Hematopoietic multipotent progenitor cell treated with erythropoietin and hydrocortisone succinate and interleukin-3 and kit ligand, for 8 days (in vitro differentiated cells): ENCODE data around the gene PRKCI.
"Not testable (repeated sequence)": the region's sequence is repeated elsewhere in the genome, so short reads cannot be mapped to it uniquely, and the experiment has no call there.

Experiments used
- DNase-seq: peaks from one replicate; pipeline ENCODE4 v3.0.0-alpha.2; 2015

PRKCI gene

GRCh38 chr3:170221924-170222646, at the start of gene PRKCI:
PRKCI (plus strand) TSS chr3:170222424; CDS start chr3:170222670, 246 bp downstream.
- DNase-seq, result peak; percentile 98

- no peak for DNase-seq
These were observed 43.6 kb upstream of the PRKCI start for GRCh38 chr3:170178651-170179050.

- DNase-seq, result no peak
These were observed 42.8 kb upstream of the PRKCI start for GRCh38 chr3:170179432-170179831.

- DNase-seq, result peak; percentile 46
These were observed 41.9 kb upstream of the PRKCI start for GRCh38 chr3:170180079-170180907.

GRCh38 chr3:170180908-170181885, 41.0 kb upstream of the PRKCI start, which contains the start of gene PHC3:
PHC3 (minus strand) TSS chr3:170181733; CDS start chr3:170181715, 18 bp downstream.
- peak; percentile 93 for DNase-seq

GRCh38 chr3:170189398-170190256, 32.6 kb upstream of the PRKCI start:
- no peak for DNase-seq

GRCh38 chr3:170195759-170196158, 26.5 kb upstream of the PRKCI start:
- DNase-seq, result not testable (repeated sequence)

GRCh38 chr3:170196833-170197232, 25.4 kb upstream of the PRKCI start:
- DNase-seq, result no peak

- no peak for DNase-seq
These were observed 21.2 kb upstream of the PRKCI start for GRCh38 chr3:170200987-170201386.

GRCh38 chr3:170201527-170201926, 20.7 kb upstream of the PRKCI start:
- no peak for DNase-seq

- DNase-seq, result no peak
These were observed 18.8 kb upstream of the PRKCI start for GRCh38 chr3:170203457-170203856.

- DNase-seq, result no peak
These were observed 18.2 kb upstream of the PRKCI start for GRCh38 chr3:170204023-170204472.

- DNase-seq, result no peak
These were observed 17.7 kb upstream of the PRKCI start for GRCh38 chr3:170204509-170204908.

GRCh38 chr3:170205302-170205701, 16.9 kb upstream of the PRKCI start:
- no peak for DNase-seq

- not testable (repeated sequence) for DNase-seq
These were observed 16.0 kb upstream of the PRKCI start for GRCh38 chr3:170206164-170206762.

GRCh38 chr3:170207717-170208116, 14.5 kb upstream of the PRKCI start:
- no peak for DNase-seq

- no peak for DNase-seq
These were observed 10.6 kb upstream of the PRKCI start for GRCh38 chr3:170211668-170212067.

- no peak for DNase-seq
These were observed 2.4 kb upstream of the PRKCI start for GRCh38 chr3:170219850-170220249.

GRCh38 chr3:170220871-170221270, 1.4 kb upstream of the PRKCI start:
- no peak for DNase-seq

GRCh38 chr3:170222647-170223541, 670 bp downstream of the PRKCI start:
- DNase-seq, result peak; percentile 50
